NCI-H146 (cell line): ENCODE results near the gene LTF.
"Not testable (repeated sequence)": the region's sequence is repeated elsewhere in the genome, so short reads cannot be mapped to it uniquely, and the experiment has no call there.

ENCODE experiments used
- DNase-seq: peaks from one replicate; lab custom pipeline; 2025; lab: John Stamatoyannopoulos, UW

LTF gene

DNA sequence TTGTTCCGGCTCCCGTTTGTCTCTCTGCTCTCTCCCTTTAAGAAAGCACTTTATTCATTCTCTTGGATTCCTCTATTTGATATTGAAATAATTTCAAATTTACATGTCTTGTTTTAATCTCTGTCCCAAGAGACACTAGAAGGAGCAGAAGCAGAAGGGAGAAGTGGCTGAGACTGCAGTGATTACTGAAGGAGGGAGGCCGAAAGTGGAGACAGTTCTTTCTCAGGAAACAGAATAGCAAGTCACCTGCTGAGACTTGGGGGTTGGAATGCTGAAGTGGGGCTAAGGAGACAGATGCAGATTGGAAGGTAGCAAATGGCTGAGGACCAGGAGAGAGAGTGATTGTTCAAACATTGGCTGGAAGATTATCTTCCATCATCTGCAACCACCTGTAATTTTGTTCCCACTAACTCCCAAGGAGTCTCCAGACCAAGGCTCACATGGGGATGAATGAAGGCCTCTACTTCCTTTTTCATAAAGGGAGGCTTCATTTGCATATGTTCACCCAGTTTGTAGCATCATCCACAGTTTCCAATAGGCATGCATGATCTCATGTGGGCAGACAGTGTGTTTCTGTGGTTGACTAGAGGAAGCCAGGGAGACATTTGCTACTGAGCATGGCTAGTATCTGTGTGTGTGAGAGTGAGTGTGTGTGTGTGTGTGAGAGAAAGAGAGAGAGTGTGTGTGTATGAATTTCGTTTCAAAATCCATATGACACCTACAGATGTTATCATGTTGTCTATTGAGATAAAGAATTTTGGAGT, 24.0 kb downstream of the LTF start:
- DNase-seq = no peak

DNA sequence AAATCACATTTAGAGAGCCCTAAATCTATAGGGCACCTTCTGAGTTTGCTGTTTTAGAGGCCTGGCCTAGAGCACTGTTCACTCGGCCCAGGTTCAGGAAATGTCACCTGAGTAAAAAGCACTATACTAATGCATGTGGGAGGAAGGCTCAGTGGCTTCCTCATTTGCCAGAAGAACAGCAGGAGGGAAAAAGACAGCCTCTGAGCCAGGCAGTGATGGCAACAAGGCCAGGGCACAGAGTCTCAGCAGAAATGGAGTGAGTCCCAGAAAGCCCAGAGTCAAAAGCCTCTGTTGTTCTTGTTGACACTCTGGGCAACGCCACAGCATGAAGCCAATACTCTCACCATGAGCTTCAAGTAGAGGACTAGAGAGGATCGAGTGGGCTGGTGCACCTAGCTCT, 25.9 kb downstream of the LTF start:
- no peak for DNase-seq

DNA sequence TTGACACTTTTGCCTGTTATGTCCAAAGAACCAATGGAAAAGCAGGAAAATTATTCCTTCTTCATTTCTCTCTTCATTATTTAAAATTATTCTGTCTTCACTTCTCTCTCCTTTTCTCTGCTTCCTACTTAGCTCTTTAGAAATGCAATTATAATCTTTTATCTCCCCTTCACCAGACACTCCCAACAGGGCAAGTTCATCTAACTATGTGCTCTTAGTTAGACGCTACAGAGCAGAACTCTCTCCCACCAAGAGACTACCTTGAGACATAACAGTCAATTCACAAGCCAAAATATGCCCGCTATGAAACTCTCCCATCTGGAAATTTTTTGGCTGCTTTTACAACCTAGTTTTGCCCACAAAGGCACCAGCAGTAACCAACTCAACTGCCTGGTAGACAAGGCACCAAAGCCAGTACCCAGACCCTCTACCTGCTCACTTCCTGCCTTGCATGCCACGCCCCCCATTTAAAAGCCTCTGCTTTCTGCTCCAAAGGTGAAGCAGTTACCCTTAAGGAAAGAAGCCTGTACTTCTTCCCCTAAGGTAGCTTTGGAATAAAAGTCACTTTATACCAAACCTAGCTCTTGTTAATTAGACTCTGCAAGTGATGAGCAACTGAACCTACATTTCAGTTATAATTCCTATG, 29.5 kb downstream of the LTF start:
- DNase-seq = no peak

DNA sequence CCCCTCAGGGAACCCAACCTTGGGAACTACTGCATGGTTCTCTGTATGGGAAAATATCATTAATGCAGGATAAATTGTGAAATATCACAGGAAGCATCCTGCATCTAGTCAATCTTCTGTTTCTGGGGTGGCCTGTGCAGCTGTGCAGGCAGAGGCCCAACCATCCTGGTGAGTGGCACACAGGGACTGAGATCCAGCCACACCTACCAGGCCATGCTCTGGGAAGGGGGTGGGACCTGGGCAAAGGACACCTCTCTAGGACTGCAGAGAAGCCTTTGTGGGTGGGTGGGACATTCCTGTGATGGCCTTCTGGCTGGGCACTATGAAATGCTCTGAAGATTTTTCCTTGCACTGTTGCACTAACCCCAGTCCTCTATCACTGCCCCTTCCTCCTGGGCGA, 30.9 kb downstream of the LTF start:
- DNase-seq = no peak

DNA sequence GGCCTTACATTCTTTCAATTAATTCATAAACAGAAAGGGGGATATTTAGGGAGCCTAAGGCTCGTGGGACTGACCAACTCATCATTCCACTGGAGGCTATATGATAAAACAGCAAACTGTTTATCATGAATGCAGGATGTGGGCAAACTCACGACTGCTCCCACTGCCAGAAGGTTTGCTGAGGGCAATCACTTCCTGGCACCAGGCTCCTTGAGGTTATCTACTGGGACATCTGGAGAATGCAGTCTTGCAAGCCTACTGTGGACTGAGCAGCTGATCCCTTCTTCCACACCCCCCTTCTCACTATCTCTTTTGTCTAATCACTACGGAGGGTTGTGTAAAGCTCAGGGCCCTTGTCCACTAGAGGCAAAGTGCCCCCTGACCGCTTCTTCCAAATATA, 31.6 kb downstream of the LTF start:
- not testable (repeated sequence) for DNase-seq

DNA sequence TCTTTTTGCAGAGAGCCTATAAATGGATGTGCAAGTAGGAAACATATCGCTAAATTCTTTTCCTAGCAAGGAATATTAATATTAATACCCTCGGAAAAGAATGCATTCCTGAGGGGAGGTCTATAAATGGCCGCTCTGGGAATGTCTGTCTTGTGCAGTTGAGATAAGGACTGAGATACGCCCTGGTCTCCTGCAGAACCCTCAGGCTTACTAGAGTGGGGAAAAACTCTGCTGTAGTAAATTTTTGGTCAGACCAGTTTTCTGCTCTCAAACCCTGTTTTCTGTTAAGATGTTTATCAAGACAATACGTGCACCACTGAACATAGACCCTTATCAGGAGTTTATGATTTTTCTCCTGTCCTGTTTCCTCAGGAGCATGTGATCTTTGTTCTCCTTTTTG, 32.8 kb downstream of the LTF start:
- not testable (repeated sequence) for DNase-seq

DNA sequence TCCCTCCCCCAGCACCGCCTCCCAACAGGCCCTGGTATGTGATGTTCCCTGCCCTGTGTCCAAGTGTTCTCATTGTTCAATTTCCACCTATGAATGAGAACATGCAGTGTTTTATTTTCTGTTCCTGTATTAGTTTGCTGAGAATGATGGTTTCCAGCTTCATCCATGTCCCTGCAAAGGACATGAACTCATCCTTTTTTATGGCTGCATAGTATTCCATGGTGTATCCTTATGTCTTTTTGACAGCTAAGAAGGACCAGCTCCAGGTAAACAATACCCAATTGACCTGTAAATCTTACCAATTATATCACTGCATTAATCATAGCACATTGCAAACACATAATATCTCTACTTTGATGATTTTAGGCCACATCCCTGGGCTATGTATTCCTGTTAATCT, 33.8 kb downstream of the LTF start:
- not testable (repeated sequence) for DNase-seq

DNA sequence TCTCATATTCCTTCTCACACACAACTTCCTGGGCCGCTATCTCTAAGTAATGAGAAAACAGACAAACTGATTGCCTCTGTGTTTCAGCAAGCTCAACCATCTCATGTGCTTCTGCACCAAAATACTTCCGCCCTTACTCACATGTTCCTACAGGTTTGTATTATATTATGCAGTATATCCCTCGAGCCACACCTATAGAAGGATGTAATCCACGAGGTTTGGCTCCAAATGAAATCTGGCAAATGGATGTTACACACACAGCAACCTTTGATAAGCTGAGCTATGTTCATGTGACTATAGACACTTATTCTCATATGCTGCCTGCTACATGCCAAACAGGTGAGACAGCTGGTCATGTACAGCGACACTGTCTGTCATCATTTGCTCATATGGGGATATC, 35.0 kb downstream of the LTF start:
- DNase-seq = no peak

DNA sequence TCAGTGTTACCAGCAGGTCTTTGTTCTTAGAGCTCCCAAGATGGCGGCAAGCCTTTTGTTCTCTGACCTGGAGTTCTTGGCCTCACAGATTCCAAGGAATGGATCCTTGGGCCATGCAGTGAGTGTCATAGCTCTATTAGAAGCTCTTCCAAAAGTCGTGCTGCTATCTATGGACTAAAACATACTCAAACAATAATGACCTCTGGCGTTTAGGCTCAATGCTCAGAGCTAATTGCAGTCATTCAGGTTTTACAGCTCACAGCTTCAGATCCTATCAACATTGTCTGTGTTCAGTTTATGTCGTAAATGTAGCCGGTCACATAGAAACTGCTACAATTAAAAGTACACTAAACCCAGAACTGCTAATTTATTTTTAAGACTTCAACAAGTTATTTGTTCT, 35.5 kb downstream of the LTF start:
- no peak for DNase-seq

DNA sequence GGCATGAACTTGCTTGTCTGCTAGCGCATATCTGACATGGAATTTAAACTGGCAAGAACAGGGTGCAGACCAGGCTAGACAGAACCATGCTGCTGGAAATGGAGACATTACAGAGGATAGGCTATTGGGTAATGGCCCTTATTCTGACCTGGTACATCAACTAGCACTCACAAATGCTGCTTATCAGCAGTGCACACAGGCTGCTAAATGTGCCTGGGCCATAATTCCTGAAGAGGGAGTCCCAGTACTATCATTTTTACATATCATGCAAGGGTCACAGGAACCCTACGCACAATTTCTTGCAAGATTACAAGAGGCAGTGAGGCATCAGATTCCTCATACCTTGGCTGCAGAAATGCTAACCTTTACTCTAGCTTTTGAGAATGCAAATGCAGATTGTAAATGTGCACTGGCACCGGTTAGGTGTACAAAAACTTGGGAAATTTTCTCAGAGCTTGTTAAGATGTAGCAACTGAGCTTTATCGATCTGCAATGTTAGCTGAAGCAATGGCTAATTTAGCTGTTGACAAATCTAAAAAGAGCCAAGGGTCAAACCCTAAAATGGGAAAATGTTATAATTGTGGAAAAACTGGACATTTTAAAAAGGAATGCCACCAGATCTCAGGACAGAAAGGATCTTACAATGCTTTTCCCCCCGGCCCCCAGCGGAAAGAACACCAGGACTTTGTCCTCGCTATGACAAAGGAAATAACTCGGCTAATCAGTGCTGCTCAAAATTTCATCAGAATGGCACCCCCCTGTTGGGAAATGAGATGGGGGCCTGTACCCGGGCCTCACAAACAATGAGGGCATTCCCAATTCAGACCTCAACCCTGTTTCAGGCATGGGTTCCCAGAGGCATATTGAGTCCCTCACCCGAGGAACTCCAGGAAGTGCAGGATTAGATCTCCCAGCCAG, 36.5 kb downstream of the LTF start:
- DNase-seq = no peak

DNA sequence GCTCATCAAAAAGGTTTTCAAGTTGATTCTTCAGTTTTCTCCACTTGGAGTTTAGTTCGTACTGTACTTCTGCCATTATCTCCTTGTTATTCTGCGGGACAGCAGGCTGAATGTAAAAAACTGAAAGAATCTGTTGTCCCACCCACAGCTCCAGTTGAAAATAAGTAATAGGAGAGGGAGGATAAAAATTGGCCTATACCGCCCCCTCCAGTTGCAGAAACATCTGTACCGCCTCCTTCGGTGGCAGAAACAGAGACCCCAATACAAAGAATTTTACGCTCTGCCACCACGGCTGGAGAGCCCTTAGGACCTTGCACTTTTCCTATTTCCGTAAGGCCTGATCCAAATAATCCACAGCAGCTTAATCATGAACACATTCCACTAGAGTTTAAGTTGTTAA, 37.3 kb downstream of the LTF start:
- DNase-seq = not testable (repeated sequence)

DNA sequence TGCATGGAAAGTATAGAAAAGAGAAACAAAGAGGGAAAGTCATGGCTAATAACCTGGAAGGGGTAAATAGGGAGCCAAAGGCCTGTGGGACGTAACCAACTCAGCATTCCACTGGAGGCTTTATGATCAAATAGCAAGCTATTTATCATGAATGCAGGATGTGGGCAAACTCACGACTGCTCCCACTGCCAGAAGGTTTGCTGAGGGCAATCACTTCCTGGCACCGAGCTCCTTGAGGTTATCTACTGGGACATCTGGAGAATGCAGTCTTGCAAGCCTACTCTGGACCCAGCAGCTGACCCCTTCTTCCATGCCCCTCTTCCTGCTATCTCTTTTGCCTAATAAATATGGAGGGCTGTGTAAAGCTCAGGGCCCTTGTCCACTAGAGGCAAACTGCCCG, 38.2 kb downstream of the LTF start:
- not testable (repeated sequence) for DNase-seq

DNA sequence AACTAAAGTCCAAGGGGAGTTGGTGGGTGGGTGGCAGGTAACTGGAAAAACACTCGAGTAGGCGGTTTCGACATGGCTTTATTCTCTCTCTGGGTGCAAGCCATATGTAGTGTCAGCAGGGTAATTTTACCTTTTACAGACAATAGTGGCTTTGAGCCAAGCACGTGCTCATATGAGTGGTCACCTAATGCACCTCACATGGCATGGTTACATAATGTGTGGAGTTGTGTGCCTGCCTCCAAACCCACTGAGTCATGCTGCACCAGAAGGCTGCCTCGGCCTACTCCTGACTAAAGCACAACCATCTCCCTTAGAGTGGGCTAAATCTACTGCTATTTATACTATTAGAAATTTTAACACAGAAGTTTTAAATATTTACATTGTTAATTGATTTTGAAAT, 41.1 kb downstream of the LTF start:
- no peak for DNase-seq

DNA sequence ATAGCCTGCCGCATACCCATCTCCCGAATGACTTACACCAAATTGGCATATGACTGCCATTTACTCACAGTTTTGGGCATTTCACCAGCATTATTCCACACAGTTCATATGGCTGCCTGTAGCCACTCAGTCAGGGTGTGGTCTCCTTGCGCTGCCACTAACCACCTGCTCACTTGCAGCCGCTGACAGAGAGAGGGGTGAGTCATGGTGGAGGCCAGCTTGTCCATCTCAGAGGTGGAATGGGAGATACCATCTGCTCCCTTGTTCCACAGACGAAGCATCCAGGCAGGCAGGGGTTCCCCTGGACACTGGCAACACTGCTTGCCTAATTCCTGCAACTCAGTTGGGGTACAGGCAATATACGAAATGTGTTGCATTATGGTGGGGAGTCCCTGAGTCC, 42.1 kb downstream of the LTF start:
- peak; percentile 78 for DNase-seq

DNA sequence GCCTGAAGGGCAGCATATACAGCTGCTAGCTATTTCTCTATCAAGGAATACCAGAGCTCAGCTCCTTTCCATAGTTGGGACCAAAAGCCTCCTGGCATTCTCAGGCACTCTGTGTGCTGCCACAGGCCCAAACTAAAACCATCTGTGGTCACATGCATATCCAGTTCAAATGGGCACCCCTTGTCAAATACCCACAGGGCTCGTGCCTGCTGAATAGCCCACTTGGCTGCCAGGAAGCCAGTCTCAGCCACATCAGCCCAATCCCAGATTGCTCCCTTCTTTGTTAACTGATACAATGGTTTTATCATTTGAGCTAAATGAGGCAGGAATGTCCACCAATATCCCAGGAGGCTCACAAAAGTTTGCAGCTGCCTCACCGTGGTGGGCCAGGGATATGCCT, 43.8 kb downstream of the LTF start:
- no peak for DNase-seq

DNA sequence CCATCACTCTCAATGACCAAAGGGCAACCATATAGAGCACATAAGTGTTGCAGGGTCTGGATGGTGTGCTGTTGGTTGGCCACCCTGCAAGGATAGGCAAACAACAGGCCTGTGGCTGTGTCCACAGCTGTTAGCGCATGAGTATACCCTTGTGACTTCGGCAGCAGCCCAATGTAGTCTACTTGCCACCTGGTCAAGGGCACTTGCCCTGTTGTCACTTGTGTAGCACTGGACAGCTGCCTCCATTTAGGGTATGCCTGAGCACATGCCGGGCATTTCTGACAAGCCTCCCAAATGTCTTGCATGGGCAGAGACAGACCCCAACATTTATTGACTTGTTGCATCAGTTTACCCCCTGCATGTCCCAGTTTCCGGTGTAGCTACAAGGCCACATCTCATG, 44.9 kb downstream of the LTF start:
- DNase-seq = no peak

DNA sequence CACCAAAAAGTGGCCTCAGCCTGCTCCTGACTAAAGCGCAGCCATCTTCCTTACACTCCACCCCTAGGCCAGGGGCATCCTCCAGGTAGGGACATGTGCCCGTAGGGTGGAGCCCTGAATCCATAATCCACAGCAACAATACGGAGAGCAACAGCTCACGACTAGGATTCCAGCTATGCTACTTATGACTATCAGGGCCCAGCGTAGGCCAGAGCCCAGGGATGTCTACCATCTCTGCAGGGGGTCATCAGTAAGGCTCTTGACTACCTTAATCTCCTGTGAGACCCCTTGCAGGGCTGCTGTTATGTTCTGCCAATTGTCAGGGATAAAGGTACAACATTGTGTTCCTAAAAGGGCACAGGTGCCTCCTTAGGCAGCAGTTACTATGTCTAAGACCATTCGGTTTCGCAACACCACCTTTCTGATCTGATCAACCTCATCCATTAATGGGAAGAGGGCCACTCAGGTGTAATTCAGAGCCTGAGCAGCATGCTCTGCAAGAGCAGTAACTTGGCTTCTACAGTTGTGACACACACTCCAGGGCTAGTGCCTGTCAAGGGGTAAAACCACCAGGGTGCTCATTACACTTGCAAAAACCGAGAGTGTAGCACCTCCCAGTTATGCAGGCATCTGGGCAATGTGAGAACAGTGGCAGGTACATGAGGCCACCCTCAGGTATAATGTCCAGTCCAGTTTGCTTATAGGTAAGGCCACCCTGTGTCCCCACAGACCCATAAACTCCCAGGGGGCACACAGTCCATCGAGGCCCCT, 46.7 kb downstream of the LTF start:
- no peak for DNase-seq

DNA sequence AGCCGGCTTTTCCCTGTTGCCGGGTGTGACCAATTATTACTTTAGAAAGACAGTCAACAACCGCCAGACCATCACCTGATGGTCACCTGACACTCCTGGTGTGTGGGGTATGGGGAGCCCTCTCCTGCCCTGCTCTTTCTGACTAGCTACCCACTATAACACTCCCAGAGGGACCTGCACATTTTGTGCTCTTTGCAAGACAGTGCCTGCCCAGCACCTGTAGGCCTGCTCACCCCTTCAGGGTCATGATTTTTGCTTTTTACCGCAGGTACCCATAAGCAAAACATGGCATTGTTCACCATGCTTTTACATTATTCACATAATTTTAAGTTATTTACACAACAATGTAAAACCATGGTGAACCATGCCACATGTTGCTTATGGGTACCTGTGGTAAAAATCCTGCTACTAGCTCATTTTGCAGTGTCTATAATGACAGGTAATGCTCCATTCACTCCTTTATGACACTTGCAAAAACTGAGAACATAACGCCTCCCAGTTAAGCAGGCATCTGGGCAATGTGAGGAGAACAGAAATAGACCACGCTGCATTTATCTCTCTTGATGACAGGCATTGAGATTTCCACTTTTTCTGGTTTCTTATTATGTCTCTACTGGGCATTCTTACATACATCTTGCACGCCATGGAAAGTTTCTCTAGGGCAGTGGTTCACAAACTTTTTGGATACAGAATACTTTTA, 47.7 kb downstream of the LTF start:
- DNase-seq = peak; percentile 48

DNA sequence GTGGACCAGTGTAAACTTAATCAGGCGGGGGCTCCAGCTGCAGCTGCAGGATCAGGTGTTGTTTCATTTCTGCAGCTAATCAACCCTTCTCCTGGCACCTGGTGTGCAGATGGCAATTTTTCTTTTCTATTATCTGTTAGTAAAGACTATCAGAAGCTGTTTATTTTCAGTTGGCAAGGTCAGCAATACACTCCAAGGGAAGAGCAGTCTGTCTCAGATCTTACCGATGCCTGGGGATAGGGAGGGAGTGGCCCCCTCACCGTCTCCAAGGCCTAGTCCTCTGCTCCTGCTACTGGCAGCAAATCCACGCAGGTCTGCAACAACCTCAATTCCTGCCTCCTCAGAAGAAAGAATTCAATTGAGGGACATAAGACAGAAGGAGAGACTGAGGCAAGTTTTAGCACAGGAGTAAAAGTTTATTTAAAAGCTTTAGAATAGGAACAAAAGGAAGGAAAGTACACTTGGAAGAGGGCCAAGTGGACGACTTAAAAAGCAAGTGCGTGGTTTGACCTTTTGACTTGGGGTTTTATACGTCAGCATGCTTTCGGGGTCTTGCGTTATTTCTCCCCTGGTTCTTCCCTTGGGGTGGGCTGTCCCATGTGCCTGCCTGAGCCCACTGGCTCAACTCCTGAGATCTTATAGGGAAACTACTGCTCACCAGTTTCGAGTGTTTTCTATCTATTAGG, 48.4 kb downstream of the LTF start:
- peak; percentile 91 for DNase-seq

DNA sequence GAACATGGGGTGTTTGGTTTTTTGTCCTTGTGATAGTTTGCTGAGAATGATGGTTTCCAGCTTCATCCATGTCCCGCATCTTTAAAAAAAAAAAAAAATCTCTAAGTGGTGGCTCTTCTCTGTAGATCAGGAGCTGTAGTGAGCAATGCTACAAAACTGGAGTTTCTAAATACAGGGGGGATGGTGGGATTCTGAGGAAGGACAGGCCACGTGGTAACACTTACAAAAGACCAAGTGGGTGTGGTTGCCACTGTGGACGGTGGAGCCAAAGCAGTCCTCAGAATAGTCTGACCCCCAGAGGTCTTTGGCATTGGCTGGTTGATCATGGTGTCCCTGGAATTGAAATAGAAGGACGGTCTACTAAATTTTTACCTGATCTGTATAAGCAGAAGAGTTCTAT, 50.0 kb downstream of the LTF start:
- DNase-seq = no peak

DNA sequence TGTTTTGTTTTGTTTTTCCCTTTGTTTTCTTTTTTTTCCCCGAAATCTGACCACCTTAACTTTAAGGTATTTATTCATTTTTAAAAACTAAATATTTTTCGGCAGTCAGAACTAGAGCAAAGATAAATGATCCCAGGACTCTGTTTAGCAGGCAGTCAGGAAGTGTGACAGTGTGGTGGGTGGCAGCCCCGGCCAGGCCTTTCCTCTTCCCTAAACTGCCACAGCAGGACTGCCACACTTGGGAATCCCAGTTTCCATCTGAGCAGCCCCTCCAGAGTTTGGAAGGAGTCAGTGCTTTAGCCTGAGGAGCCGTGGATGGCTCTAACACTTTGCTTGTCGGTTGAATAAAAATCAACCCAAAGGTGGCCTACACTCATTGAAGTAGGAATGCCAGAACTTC, 50.8 kb downstream of the LTF start:
- DNase-seq = no peak
